Ovary (tissue), 3 donors: Measurements from ENCODE around the gene MED27.

ENCODE experiments used
- EP300 ChIP-seq: sonication (generic); formaldehyde crosslinking; IDR thresholded peaks from one replicate; pipeline ENCODE4 v1.6.1; 2017; ENCODE audit warnings: antibody characterized with exemption
- POLR2A ChIP-seq: fragments of 450-650 bp; IDR thresholded peaks from one replicate; pipeline ENCODE4 v1.6.1; 2017; ENCODE audit warnings: antibody characterized with exemption, mild to moderate bottlenecking, moderate library complexity
- TF ChIP-seq, protein P1 (sequence below), 3 donors: fragments of 450-650 bp in 2 of 3; fragments of 200-600 bp in 1 of 3; IDR thresholded peaks; one replicate each; pipeline versions ENCODE4 v1.5.1 to v1.8.0; 2016 to 2022; ENCODE audit warnings: antibody characterized with exemption in 3 of 3, mild to moderate bottlenecking in 1 of 3
- donor health status: DM: no; HTN: no; CAD: no.

GRCh38 chr9:132023419-132024180, 56.1 kb downstream of the MED27 start:
- TF ChIP-seq, protein P1, sequence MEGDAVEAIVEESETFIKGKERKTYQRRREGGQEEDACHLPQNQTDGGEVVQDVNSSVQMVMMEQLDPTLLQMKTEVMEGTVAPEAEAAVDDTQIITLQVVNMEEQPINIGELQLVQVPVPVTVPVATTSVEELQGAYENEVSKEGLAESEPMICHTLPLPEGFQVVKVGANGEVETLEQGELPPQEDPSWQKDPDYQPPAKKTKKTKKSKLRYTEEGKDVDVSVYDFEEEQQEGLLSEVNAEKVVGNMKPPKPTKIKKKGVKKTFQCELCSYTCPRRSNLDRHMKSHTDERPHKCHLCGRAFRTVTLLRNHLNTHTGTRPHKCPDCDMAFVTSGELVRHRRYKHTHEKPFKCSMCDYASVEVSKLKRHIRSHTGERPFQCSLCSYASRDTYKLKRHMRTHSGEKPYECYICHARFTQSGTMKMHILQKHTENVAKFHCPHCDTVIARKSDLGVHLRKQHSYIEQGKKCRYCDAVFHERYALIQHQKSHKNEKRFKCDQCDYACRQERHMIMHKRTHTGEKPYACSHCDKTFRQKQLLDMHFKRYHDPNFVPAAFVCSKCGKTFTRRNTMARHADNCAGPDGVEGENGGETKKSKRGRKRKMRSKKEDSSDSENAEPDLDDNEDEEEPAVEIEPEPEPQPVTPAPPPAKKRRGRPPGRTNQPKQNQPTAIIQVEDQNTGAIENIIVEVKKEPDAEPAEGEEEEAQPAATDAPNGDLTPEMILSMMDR (IDR thresholded peaks at IDR 0.05), result no peak
- TF ChIP-seq POLR2A, result no peak
- no peak for TF ChIP-seq EP300
